ENCODE data around the gene RPL39L.

Gene RPL39L

DNA sequence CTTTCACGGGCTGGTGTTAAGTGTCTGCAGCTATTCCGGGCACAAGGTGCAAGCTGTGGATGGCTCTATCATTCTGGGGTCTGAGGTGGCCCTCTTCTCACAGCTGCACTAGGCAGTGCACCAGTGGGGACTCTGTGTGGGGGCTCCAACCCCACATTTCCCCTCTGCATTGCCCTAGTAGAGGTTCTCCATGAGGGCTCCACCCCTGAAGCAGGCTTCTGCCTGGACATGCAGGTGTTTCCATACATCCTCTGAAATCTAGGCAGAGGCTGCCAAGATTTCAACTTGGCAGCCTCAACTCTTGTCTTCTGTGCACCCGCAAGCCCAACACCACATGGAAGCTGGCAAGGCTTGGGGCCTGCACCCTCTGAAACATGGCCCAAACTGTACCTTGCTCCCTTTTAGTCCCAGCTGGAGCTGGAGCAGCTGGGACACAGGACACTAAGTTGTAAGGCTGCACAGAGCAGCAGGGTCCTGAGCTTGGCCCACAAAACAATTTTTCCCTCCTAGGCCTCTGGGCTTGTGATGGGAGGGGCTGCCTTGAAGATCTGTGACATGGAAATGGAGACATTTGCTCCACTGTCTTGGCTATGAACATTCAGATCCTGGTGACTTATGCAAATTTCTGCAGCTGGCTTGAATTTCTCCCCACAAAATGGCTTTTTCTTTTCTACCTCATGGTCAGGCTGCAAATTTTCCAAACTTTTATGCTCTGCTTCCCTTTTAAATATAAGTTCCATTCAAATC, 6.0 kb upstream of the RPL39L start:
- Histone ChIP-seq H3K27me3 (ENCODE audit: insufficient read depth, low read length, poor library complexity) (no peaks in the 10 kb centered on the region), H3K4me2 (ENCODE audit: insufficient read depth, low read length) (no peak overlapping the region), H3K27ac (ENCODE audit: low read length) (no peak overlapping the region), H3K4me1 (ENCODE audit: insufficient read depth, low read length) (no peaks in the 10 kb centered on the region), H3K36me3 (ENCODE audit: insufficient read depth, low read length) (no peaks in the 10 kb centered on the region), H3K9ac (ENCODE audit: low read depth, low read length) (no peak overlapping the region), H2AFZ (ENCODE audit: low read depth, low read length) (no peak overlapping the region), H3K9me3 (ENCODE audit: insufficient read depth, low read length, severe bottlenecking) (peaks cover 5% of the 10 kb centered on the region), H4K20me1 (ENCODE audit: insufficient read depth, low read length) (no peaks in the 10 kb centered on the region), H3K79me2 (ENCODE audit: insufficient read depth, low read length) (no peaks in the 10 kb centered on the region), H3K4me3 (ENCODE audit: low read depth in 1 of 2, low read length in 2 of 2) (no peak overlapping the region)
- ATAC-seq (ENCODE audit: insufficient read depth, low read depth) (no peak), DNase-seq (no peak)
- TF ChIP-seq EZH2 (IDR thresholded peaks at IDR 0.05; ENCODE audit: borderline replicate concordance, low read depth, low read length, severe bottlenecking), result no peak
- TF ChIP-seq, protein P1, sequence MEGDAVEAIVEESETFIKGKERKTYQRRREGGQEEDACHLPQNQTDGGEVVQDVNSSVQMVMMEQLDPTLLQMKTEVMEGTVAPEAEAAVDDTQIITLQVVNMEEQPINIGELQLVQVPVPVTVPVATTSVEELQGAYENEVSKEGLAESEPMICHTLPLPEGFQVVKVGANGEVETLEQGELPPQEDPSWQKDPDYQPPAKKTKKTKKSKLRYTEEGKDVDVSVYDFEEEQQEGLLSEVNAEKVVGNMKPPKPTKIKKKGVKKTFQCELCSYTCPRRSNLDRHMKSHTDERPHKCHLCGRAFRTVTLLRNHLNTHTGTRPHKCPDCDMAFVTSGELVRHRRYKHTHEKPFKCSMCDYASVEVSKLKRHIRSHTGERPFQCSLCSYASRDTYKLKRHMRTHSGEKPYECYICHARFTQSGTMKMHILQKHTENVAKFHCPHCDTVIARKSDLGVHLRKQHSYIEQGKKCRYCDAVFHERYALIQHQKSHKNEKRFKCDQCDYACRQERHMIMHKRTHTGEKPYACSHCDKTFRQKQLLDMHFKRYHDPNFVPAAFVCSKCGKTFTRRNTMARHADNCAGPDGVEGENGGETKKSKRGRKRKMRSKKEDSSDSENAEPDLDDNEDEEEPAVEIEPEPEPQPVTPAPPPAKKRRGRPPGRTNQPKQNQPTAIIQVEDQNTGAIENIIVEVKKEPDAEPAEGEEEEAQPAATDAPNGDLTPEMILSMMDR (IDR thresholded peaks at IDR 0.05; ENCODE audit: borderline replicate concordance, extremely low read depth, low read length, poor library complexity, severe bottlenecking), result no peak

DNA sequence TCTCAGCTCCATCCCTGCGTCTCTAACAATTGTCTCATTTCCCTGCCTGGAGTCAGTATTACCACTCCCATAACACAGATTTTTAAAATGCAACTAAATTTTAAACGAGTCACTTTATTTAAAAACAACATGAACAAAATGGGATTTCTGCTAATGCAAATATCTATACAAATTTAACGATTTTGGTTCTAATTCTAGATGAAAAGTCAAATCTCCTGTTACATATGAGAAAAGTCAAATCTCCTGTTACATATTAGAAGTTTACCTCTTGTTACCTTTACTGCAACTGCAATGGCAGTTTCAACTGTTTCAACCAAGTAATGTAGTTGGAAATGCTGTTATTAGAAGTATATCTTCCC, 578 bp upstream of the RPL39L start:
- no peak overlapping the region for H3K9ac ChIP-seq (ENCODE audit: low read depth, low read length)
- no peak overlapping the region for H3K4me2 ChIP-seq (ENCODE audit: insufficient read depth, low read length)
- no peak for DNase-seq
- no peaks in the 10 kb centered on the region for H4K20me1 ChIP-seq (ENCODE audit: insufficient read depth, low read length)
- ATAC-seq (ENCODE audit: insufficient read depth, low read depth), result no peak
- H3K4me1 ChIP-seq (ENCODE audit: insufficient read depth, low read length), result no peaks in the 10 kb centered on the region
- no peaks in the 10 kb centered on the region for H3K27me3 ChIP-seq (ENCODE audit: insufficient read depth, low read length, poor library complexity)
- no peak overlapping the region for H3K4me3 ChIP-seq (ENCODE audit: low read depth in 1 of 2, low read length in 2 of 2)
- H3K9me3 ChIP-seq (ENCODE audit: insufficient read depth, low read length, severe bottlenecking), result peaks cover 2% of the 10 kb centered on the region
- TF ChIP-seq EZH2 (IDR thresholded peaks at IDR 0.05; ENCODE audit: borderline replicate concordance, low read depth, low read length, severe bottlenecking), result no peak
- TF ChIP-seq, protein P1 (IDR thresholded peaks at IDR 0.05; ENCODE audit: borderline replicate concordance, extremely low read depth, low read length, poor library complexity, severe bottlenecking), result no peak
- no peaks in the 10 kb centered on the region for H3K79me2 ChIP-seq (ENCODE audit: insufficient read depth, low read length)
- no peak overlapping the region for H3K27ac ChIP-seq (ENCODE audit: low read length)
- H2AFZ ChIP-seq (ENCODE audit: low read depth, low read length), result no peak overlapping the region
- no peaks in the 10 kb centered on the region for H3K36me3 ChIP-seq (ENCODE audit: insufficient read depth, low read length)

DNA sequence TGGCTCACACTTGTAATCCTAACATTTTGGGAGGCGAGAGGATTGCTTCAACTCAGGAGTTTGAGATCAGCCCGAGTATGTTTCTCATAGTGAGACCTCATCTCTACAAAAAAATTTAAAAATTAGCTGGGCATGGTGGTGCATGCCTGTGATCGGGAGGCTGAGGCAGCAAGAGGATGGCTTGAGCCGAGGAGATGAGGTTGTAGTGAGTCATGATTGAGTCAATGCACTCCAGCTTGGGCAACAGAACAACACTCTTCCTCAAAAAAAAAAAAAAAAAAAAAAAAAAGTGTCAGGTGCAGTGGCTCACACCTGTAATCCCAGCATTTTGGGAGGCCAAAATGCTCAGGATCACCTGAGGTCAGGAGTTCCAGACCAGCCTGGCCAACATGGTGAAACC, 2.4 kb downstream of the RPL39L start:
- no peak overlapping the region for H3K4me3 ChIP-seq (ENCODE audit: low read depth in 1 of 2, low read length in 2 of 2)
- H3K9ac ChIP-seq (ENCODE audit: low read depth, low read length), result no peak overlapping the region
- H3K27me3 ChIP-seq (ENCODE audit: insufficient read depth, low read length, poor library complexity), result no peaks in the 10 kb centered on the region
- H3K36me3 ChIP-seq (ENCODE audit: insufficient read depth, low read length), result no peaks in the 10 kb centered on the region
- H3K9me3 ChIP-seq (ENCODE audit: insufficient read depth, low read length, severe bottlenecking), result no peaks in the 10 kb centered on the region
- no peak for DNase-seq
- TF ChIP-seq EZH2 (IDR thresholded peaks at IDR 0.05; ENCODE audit: borderline replicate concordance, low read depth, low read length, severe bottlenecking), result no peak
- TF ChIP-seq, protein P1 (IDR thresholded peaks at IDR 0.05; ENCODE audit: borderline replicate concordance, extremely low read depth, low read length, poor library complexity, severe bottlenecking), result no peak
- H3K4me2 ChIP-seq (ENCODE audit: insufficient read depth, low read length), result no peak overlapping the region
- ATAC-seq (ENCODE audit: insufficient read depth, low read depth), result no peak
- no peaks in the 10 kb centered on the region for H3K79me2 ChIP-seq (ENCODE audit: insufficient read depth, low read length)
- H4K20me1 ChIP-seq (ENCODE audit: insufficient read depth, low read length), result no peaks in the 10 kb centered on the region
- no peak overlapping the region for H3K27ac ChIP-seq (ENCODE audit: low read length)
- H3K4me1 ChIP-seq (ENCODE audit: insufficient read depth, low read length), result no peaks in the 10 kb centered on the region
- H2AFZ ChIP-seq (ENCODE audit: low read depth, low read length), result no peak overlapping the region
